HEK293 (cell line): ENCODE measurements around the gene PDCD4.

Experiments used
- CTCF ChIA-PET: fragments of 350-600 bp; formaldehyde crosslinking; extraction: SDS; loops from one replicate; lab custom pipeline; 2021; ENCODE audit warnings: antibody characterized with exemption; lab: Yijun Ruan, JAX
- POLR2A ChIA-PET: fragments of 300-600 bp; formaldehyde crosslinking; extraction: SDS; loops from one replicate; lab custom pipeline; 2020; ENCODE audit warnings: antibody characterized with exemption, inconsistent platforms; lab: Yijun Ruan, JAX
- H3K27ac ChIP-seq: fragments of 200-500 bp; sonication (Bioruptor generic); 2 replicates; pipeline ENCODE4 v1.5.1; 2014; ENCODE audit warnings: low read depth, low read length, control low read depth, inconsistent platforms; ENCODE audit errors: extremely low read depth
- H3K36me3 ChIP-seq, 2 experiments: fragments of 200-500 bp in 1 of 2; sonication (Bioruptor generic) in 1 of 2; 1 replicate in 1 of 2; 2 replicates in 1 of 2; pipeline ENCODE4 v1.5.1; 2014 to 2017; ENCODE audit warnings: inconsistent platforms in 2 of 2, low read length in 2 of 2; ENCODE audit not compliant: control insufficient read depth in 2 of 2, insufficient read depth in 1 of 2
- H3K4me1 ChIP-seq: fragments of 200-500 bp; sonication (Bioruptor generic); 2 replicates; pipeline ENCODE4 v1.5.1; 2014; ENCODE audit warnings: mild to moderate bottlenecking, low read length, inconsistent platforms; ENCODE audit not compliant: control insufficient read depth, insufficient read depth
- H3K4me3 ChIP-seq: 2 replicates; pipeline ENCODE4 v1.5.1; 2011; ENCODE audit warnings: low read depth, mild to moderate bottlenecking, control low read depth, low read length, moderate library complexity
- H3K9me3 ChIP-seq: fragments of 200-500 bp; sonication (Bioruptor generic); 2 replicates; pipeline ENCODE4 v1.5.1; 2014; ENCODE audit warnings: low read depth, low read length, inconsistent platforms; ENCODE audit not compliant: control insufficient read depth, insufficient read depth
- BCL6B ChIP-seq: fragments of 450-650 bp; formaldehyde crosslinking; IDR thresholded peaks from 2 replicates; pipeline ENCODE4 v1.5.1; 2017; ENCODE audit warnings: missing biosample characterization, missing genetic modification characterization
- EGR2 ChIP-seq: fragments of 450-650 bp; formaldehyde crosslinking; IDR thresholded peaks from 2 replicates; pipeline ENCODE4 v1.5.1; 2016; ENCODE audit warnings: low read depth, missing biosample characterization, missing genetic modification characterization
- GLI4 ChIP-seq: fragments of 450-650 bp; formaldehyde crosslinking; IDR thresholded peaks from 2 replicates; pipeline ENCODE4 v1.5.1; 2016; ENCODE audit warnings: missing biosample characterization, missing genetic modification characterization
- INSM2 ChIP-seq: fragments of 450-650 bp; formaldehyde crosslinking; IDR thresholded peaks from 2 replicates; pipeline ENCODE4 v1.5.1; 2016; ENCODE audit warnings: missing biosample characterization, missing genetic modification characterization
- MZF1 ChIP-seq: fragments of 450-650 bp; formaldehyde crosslinking; IDR thresholded peaks from 2 replicates; pipeline ENCODE4 v1.5.1; 2017; ENCODE audit warnings: missing biosample characterization, missing genetic modification characterization, borderline replicate concordance
- ZBTB20 ChIP-seq: fragments of 450-650 bp; formaldehyde crosslinking; IDR thresholded peaks from 2 replicates; pipeline ENCODE4 v1.5.1; 2016; ENCODE audit warnings: missing biosample characterization, missing genetic modification characterization
- ZFHX2 ChIP-seq: fragments of 450-650 bp; formaldehyde crosslinking; conservative IDR thresholded peaks from 2 replicates; pipeline ENCODE4 v1.5.1; 2016; ENCODE audit warnings: missing biosample characterization, missing genetic modification characterization
- ZNF354C ChIP-seq: fragments of 450-650 bp; formaldehyde crosslinking; IDR thresholded peaks from 2 replicates; pipeline ENCODE4 v1.5.1; 2016; ENCODE audit warnings: missing biosample characterization, missing genetic modification characterization, low read depth, borderline replicate concordance
- ZNF391 ChIP-seq: fragments of 450-650 bp; formaldehyde crosslinking; IDR thresholded peaks from 2 replicates; pipeline ENCODE4 v1.5.1; 2016; ENCODE audit warnings: low read depth, missing biosample characterization, missing genetic modification characterization, borderline replicate concordance
- ZNF510 ChIP-seq: fragments of 450-650 bp; formaldehyde crosslinking; IDR thresholded peaks from 2 replicates; pipeline ENCODE4 v1.5.1; 2018; ENCODE audit warnings: mild to moderate bottlenecking, missing genetic modification characterization, missing biosample characterization; ENCODE audit not compliant: insufficient replicate concordance
- ZNF561 ChIP-seq: fragments of 450-650 bp; IDR thresholded peaks from 2 replicates; pipeline ENCODE4 v1.5.1; 2018; ENCODE audit warnings: missing biosample characterization, missing genetic modification characterization, borderline replicate concordance
- ZNF626 ChIP-seq: fragments of 450-650 bp; sonication (Bioruptor Pico); formaldehyde crosslinking; IDR thresholded peaks from 2 replicates; pipeline ENCODE4 v1.5.1; 2018; ENCODE audit warnings: missing biosample characterization, missing genetic modification characterization, inconsistent platforms
- ZNF658 ChIP-seq: fragments of 450-650 bp; formaldehyde crosslinking; IDR thresholded peaks from 2 replicates; pipeline ENCODE4; 2016; ENCODE audit warnings: missing biosample characterization, missing genetic modification characterization
- ZNF670 ChIP-seq: fragments of 450-650 bp; formaldehyde crosslinking; IDR thresholded peaks from 2 replicates; pipeline ENCODE4 v1.5.1; 2016; ENCODE audit warnings: missing biosample characterization, missing genetic modification characterization, low read depth
- ZSCAN4 ChIP-seq: fragments of 450-650 bp; formaldehyde crosslinking; IDR thresholded peaks from 2 replicates; pipeline ENCODE4 v1.5.1; 2017; ENCODE audit warnings: missing biosample characterization, missing genetic modification characterization

PDCD4 gene

GRCh38 chr10:110840923-110841428, 30.8 kb upstream of the PDCD4 start (continued):
- TF ChIP-seq ZNF391 (tag by site-specific recombination), result no peak
- no peak for TF ChIP-seq ZNF670
- no peak for TF ChIP-seq BCL6B (tag by site-specific recombination)
- no peak for TF ChIP-seq ZNF658 (tag by site-specific recombination)

- H3K27ac ChIP-seq, result no peak overlapping the region
- H3K4me1 ChIP-seq, result peaks cover 5% of the 10 kb centered on the region; the same call in 1 of the 2 replicates
- H3K36me3 ChIP-seq, result no peaks in the 10 kb centered on the region
- ChIA-PET POLR2A (no interaction called here), CTCF (no interaction called here)
- H3K9me3 ChIP-seq, result no peaks in the 10 kb centered on the region
- H3K4me3 ChIP-seq, result no peak overlapping the region
- no peak for TF ChIP-seq ZSCAN4
- TF ChIP-seq ZNF354C (tag by site-specific recombination), result no peak
- TF ChIP-seq GLI4 (tag by site-specific recombination), result no peak
- TF ChIP-seq ZFHX2 (tag by site-specific recombination), result 0 out of 2 replicates have a peak, but pooled peaks have one; percentile 20
- TF ChIP-seq, all 188 proteins: peak for 1
These were observed 29.9 kb upstream of the PDCD4 start for GRCh38 chr10:110841767-110842267.

GRCh38 chr10:110842326-110842904, 29.3 kb upstream of the PDCD4 start:
- H3K4me1 ChIP-seq, result peaks cover 5% of the 10 kb centered on the region; the same call in 1 of the 2 replicates
- POLR2A ChIA-PET, result no interaction called here
- no peaks in the 10 kb centered on the region for H3K9me3 ChIP-seq
- CTCF ChIA-PET, result no interaction called here
- H3K27ac ChIP-seq, result no peak overlapping the region
- no peak overlapping the region for H3K4me3 ChIP-seq
- TF ChIP-seq ZBTB20 (tag by site-specific recombination) (no peak), ZNF626 (tag by site-specific recombination) (no peak), ZNF561 (tag by site-specific recombination) (no peak), EGR2 (no peak)
- H3K36me3 ChIP-seq, result no peaks in the 10 kb centered on the region

- Histone ChIP-seq H3K36me3 (no peaks in the 10 kb centered on the region), H3K4me3 (no peak overlapping the region), H3K27ac (0 out of 2 replicates have a peak overlapping the region, but pooled peaks have one; percentile 20), H3K4me1 (peaks cover 5% of the 10 kb centered on the region; the same call in 1 of the 2 replicates), H3K9me3 (no peaks in the 10 kb centered on the region)
- TF ChIP-seq ZNF510 (tag by site-specific recombination) (no peak), INSM2 (no peak), MZF1 (peak; percentile 73; the same call in 1 of the 2 replicates)
- CTCF ChIA-PET, result interaction anchor here (0.6 to 1.0 kb wide), 2 partner anchors 16 to 162 kb away, joined by 3 read pairs; no protein-coding TSS in a partner anchor
- POLR2A ChIA-PET, result no interaction called here
These were observed 28.7 kb upstream of the PDCD4 start for GRCh38 chr10:110843031-110843430.
